ENCODE data around the gene JUND. TPM values are rescaled to one million over a fixed set of nuclear protein-coding genes. Genes with fewer than 3 reads are reported as not detected.

The JUND gene
- total RNA-seq, 6 experiments from 2014 or later = 70.3 to 99.9 (median 91.7) TPM

- H3K27me3 Mint-ChIP-seq (ENCODE audit: insufficient read depth) = peaks cover 9% of the 10 kb centered on the region
- peaks cover 12% of the 10 kb centered on the region for H3K36me3 Mint-ChIP-seq (ENCODE audit: low read depth)
- no peaks in the 10 kb centered on the region for H3K9me3 Mint-ChIP-seq
- H3K4me3 Mint-ChIP-seq = no peak overlapping the region
- DNase-seq = no peak
- no peak overlapping the region; the same call in 1 of the 2 replicates for H3K27ac Mint-ChIP-seq
- H3K4me1 Mint-ChIP-seq (ENCODE audit: low read depth) = peaks cover 5% of the 10 kb centered on the region; the same call in 1 of the 2 replicates
- no peak for TF ChIP-seq CTCF (IDR thresholded peaks at IDR 0.05)
Observed at GRCh38 chr19:18262917-18263316, 18.5 kb downstream of the JUND start.

- Mint-ChIP-seq H3K9me3 (no peaks in the 10 kb centered on the region), H3K27ac (no peak overlapping the region), H3K4me1 (ENCODE audit: low read depth) (peaks cover 5% of the 10 kb centered on the region; the same call in 1 of the 2 replicates), H3K27me3 (ENCODE audit: insufficient read depth) (peaks cover 8% of the 10 kb centered on the region), H3K36me3 (ENCODE audit: low read depth) (peaks cover 12% of the 10 kb centered on the region), H3K4me3 (no peak overlapping the region)
- DNase-seq = no peak
- no peak for TF ChIP-seq CTCF (IDR thresholded peaks at IDR 0.05)
Observed at GRCh38 chr19:18262144-18262543, 19.3 kb downstream of the JUND start.

- peaks cover 8% of the 10 kb centered on the region for H3K36me3 Mint-ChIP-seq (ENCODE audit: low read depth)
- no peak overlapping the region for H3K4me3 Mint-ChIP-seq
- H3K4me1 Mint-ChIP-seq (ENCODE audit: low read depth) = peaks cover 5% of the 10 kb centered on the region; the same call in 1 of the 2 replicates
- no peak for DNase-seq
- peaks cover 8% of the 10 kb centered on the region for H3K27me3 Mint-ChIP-seq (ENCODE audit: insufficient read depth)
- TF ChIP-seq CTCF (IDR thresholded peaks at IDR 0.05) = no peak
- H3K27ac Mint-ChIP-seq = no peak overlapping the region
- H3K9me3 Mint-ChIP-seq = no peaks in the 10 kb centered on the region
Observed at GRCh38 chr19:18261474-18261873, 19.9 kb downstream of the JUND start.

- Mint-ChIP-seq H3K27ac (no peak overlapping the region), H3K4me1 (ENCODE audit: low read depth) (peaks cover 5% of the 10 kb centered on the region; the same call in 1 of the 2 replicates), H3K27me3 (ENCODE audit: insufficient read depth) (peaks cover 17% of the 10 kb centered on the region), H3K4me3 (no peak overlapping the region), H3K36me3 (ENCODE audit: low read depth) (no peaks in the 10 kb centered on the region), H3K9me3 (no peaks in the 10 kb centered on the region)
- no peak for TF ChIP-seq CTCF (IDR thresholded peaks at IDR 0.05)
- no peak for DNase-seq
Observed at GRCh38 chr19:18259893-18260292, 21.5 kb downstream of the JUND start.

- H3K27ac Mint-ChIP-seq = no peak overlapping the region
- no peak for TF ChIP-seq CTCF (IDR thresholded peaks at IDR 0.05)
- peaks cover 24% of the 10 kb centered on the region for H3K27me3 Mint-ChIP-seq (ENCODE audit: insufficient read depth)
- H3K4me1 Mint-ChIP-seq (ENCODE audit: low read depth) = peaks cover 5% of the 10 kb centered on the region; the same call in 1 of the 2 replicates
- no peak for DNase-seq
- no peak overlapping the region for H3K4me3 Mint-ChIP-seq
- no peaks in the 10 kb centered on the region for H3K36me3 Mint-ChIP-seq (ENCODE audit: low read depth)
- no peaks in the 10 kb centered on the region for H3K9me3 Mint-ChIP-seq
Observed at GRCh38 chr19:18257503-18258470, 23.6 kb downstream of the JUND start.
